Measurements from ENCODE around the gene ZNF276.

DNA sequence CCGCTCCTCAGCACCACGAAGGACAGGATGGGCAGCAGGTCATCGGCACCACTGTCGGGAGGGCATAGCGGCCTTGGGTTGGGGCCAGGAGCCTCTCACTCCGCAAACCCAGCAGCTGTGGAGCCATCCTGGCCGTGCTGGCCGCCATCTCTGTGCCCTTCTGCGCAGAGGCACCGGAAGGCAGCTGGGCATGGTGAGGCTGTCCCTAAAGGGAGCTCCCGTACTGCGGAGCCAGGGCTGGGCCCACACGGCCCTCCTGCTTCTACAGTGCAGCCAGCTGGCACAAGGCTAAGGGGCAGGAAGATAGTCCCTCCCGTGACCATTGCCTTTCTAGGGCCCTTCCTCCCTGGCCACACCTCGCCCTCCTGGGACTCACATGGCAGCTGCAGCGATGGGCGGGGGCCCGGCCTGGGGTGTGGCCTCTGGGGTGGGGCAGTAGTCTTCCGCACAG lies 12.8 kb upstream of the ZNF276 start:
- no peak for TF ChIP-seq EP300 (IDR thresholded peaks at IDR 0.05)
- TF ChIP-seq, protein P1, sequence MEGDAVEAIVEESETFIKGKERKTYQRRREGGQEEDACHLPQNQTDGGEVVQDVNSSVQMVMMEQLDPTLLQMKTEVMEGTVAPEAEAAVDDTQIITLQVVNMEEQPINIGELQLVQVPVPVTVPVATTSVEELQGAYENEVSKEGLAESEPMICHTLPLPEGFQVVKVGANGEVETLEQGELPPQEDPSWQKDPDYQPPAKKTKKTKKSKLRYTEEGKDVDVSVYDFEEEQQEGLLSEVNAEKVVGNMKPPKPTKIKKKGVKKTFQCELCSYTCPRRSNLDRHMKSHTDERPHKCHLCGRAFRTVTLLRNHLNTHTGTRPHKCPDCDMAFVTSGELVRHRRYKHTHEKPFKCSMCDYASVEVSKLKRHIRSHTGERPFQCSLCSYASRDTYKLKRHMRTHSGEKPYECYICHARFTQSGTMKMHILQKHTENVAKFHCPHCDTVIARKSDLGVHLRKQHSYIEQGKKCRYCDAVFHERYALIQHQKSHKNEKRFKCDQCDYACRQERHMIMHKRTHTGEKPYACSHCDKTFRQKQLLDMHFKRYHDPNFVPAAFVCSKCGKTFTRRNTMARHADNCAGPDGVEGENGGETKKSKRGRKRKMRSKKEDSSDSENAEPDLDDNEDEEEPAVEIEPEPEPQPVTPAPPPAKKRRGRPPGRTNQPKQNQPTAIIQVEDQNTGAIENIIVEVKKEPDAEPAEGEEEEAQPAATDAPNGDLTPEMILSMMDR (IDR thresholded peaks at IDR 0.05), result no peak
